Activated naive CD4-positive, alpha-beta T cell treated with anti-CD3 and anti-CD28 coated beads, Interleukin-2, amount 10 ng/mL, durations not matched to agents 7 days and 5 days (primary cell): ENCODE results near the gene SORCS2.

Experiments used
- CTCF ChIA-PET: fragments of 350-600 bp; sonication (Branson Sonifier 250); formaldehyde crosslinking; loops from one replicate; lab custom pipeline; 2021; ENCODE audit warnings: antibody characterized with exemption; lab: Charles Lee
- DNase-seq: peaks from one replicate; pipeline ENCODE4 v3.0.0-alpha.2; 2020
- H3K27ac Mint-ChIP-seq: one replicate; pipeline ENCODE4 v1.8.0; 2021; ENCODE audit warnings: mild to moderate bottlenecking, moderate library complexity, mixed read lengths
- H3K27me3 Mint-ChIP-seq: one replicate; pipeline ENCODE4 v1.8.0; 2021; ENCODE audit warnings: mild to moderate bottlenecking, mixed read lengths
- H3K36me3 Mint-ChIP-seq: one replicate; pipeline ENCODE4 v1.8.0; 2021; ENCODE audit warnings: mixed read lengths
- H3K4me1 Mint-ChIP-seq: one replicate; pipeline ENCODE4 v1.8.0; 2021; ENCODE audit warnings: mixed read lengths
- H3K4me3 Mint-ChIP-seq: one replicate; pipeline ENCODE4 v1.8.0; 2021; ENCODE audit warnings: mild to moderate bottlenecking, moderate library complexity, mixed read lengths
- H3K9me3 Mint-ChIP-seq: one replicate; pipeline ENCODE4 v1.8.0; 2021; ENCODE audit warnings: mixed read lengths

SORCS2 gene

GRCh38 chr4:7654550-7655445 lies 462.5 kb downstream of the SORCS2 start:
- peaks cover 12% of the 10 kb centered on the region for H3K27me3 Mint-ChIP-seq
- CTCF ChIA-PET, result interaction anchor here (1.0 kb wide), 1 partner anchor 8 kb away, joined by 3 read pairs; no protein-coding TSS in a partner anchor

DNA sequence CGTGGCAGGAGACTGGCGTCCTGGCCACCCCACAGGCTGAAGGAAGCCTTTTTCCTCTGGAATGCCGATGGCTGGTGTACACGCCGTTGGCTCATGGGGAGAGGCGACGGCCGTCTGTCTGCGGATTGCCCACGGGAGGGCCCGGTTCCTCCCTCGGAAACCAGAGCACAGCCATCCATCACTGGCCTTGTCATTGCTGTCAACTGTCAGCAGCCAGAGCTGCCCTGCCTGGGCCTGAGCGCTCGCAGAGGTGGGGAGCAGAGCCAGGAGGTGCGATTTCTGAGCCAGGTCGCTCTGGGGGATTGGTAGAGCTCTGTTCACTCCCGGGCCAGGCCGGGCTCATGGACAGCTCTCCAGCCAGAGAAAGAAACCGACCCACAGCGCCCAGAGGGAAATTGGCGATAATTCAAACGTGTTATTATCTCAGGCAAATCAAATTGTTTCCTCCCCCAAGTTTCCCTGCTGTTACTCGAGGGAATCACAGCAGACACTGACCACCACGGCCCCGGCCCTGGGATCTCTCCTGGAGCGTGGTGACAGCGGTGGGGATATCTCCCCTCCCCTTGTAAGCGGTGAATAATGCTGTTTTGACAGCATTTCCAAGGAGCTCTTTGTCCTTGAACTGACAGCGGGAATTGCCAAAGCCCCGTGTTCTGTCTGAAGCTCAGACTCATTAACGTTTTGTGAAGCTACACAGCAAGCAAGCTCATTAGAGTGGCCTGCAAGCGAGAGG lies 463.3 kb downstream of the SORCS2 start:
- Mint-ChIP-seq H3K4me1 (peaks cover 12% of the 10 kb centered on the region), H3K27me3 (peaks cover 12% of the 10 kb centered on the region), H3K4me3 (no peak overlapping the region), H3K9me3 (no peaks in the 10 kb centered on the region), H3K36me3 (no peaks in the 10 kb centered on the region), H3K27ac (no peak overlapping the region)
- CTCF ChIA-PET, result interaction anchor here (1.0 kb wide), 1 partner anchor 9 kb away, joined by 3 read pairs; no protein-coding TSS in a partner anchor
- no peak for DNase-seq

More at GRCh38 chr4:7654550-7655445, 462.5 kb downstream of the SORCS2 start:
- Mint-ChIP-seq H3K27ac (no peak overlapping the region), H3K9me3 (no peaks in the 10 kb centered on the region), H3K4me3 (no peak overlapping the region), H3K36me3 (no peaks in the 10 kb centered on the region), H3K4me1 (peaks cover 20% of the 10 kb centered on the region)
- DNase-seq, result no peak

- CTCF ChIA-PET, result interaction anchor here (1.0 kb wide), 1 partner anchor 10 kb away, joined by 3 read pairs; no protein-coding TSS in a partner anchor
- H3K27ac Mint-ChIP-seq, result no peak overlapping the region
- no peak for DNase-seq
- H3K36me3 Mint-ChIP-seq, result no peaks in the 10 kb centered on the region
- H3K27me3 Mint-ChIP-seq, result peaks cover 12% of the 10 kb centered on the region
- H3K4me1 Mint-ChIP-seq, result peaks cover 6% of the 10 kb centered on the region
- H3K4me3 Mint-ChIP-seq, result no peak overlapping the region
- H3K9me3 Mint-ChIP-seq, result no peaks in the 10 kb centered on the region
Observed at GRCh38 chr4:7656244-7656800, 464.0 kb downstream of the SORCS2 start.

- H3K4me1 Mint-ChIP-seq, result peaks cover 1% of the 10 kb centered on the region
- H3K27me3 Mint-ChIP-seq, result peaks cover 12% of the 10 kb centered on the region
- H3K36me3 Mint-ChIP-seq, result no peaks in the 10 kb centered on the region
- no peak overlapping the region for H3K27ac Mint-ChIP-seq
- no peak overlapping the region for H3K4me3 Mint-ChIP-seq
- CTCF ChIA-PET, result interaction anchor here (0.7 kb wide), 1 partner anchor 330 kb away, joined by 3 read pairs; no protein-coding TSS in a partner anchor
- H3K9me3 Mint-ChIP-seq, result no peaks in the 10 kb centered on the region
- no peak for DNase-seq
Observed at GRCh38 chr4:7657545-7658297, 465.4 kb downstream of the SORCS2 start.

- Mint-ChIP-seq H3K4me1 (no peaks in the 10 kb centered on the region), H3K36me3 (no peaks in the 10 kb centered on the region), H3K27ac (no peak overlapping the region), H3K9me3 (no peaks in the 10 kb centered on the region), H3K4me3 (no peak overlapping the region), H3K27me3 (peaks cover 12% of the 10 kb centered on the region)
- DNase-seq, result no peak
- CTCF ChIA-PET, result interaction anchor here (0.7 kb wide), 1 partner anchor 329 kb away, joined by 3 read pairs; no protein-coding TSS in a partner anchor
Observed at GRCh38 chr4:7658341-7659204, 466.2 kb downstream of the SORCS2 start.

GRCh38 chr4:7659429-7660175 lies 467.3 kb downstream of the SORCS2 start:
- Mint-ChIP-seq H3K27ac (no peak overlapping the region), H3K4me3 (no peak overlapping the region), H3K27me3 (peaks cover 12% of the 10 kb centered on the region), H3K9me3 (no peaks in the 10 kb centered on the region), H3K4me1 (no peaks in the 10 kb centered on the region), H3K36me3 (no peaks in the 10 kb centered on the region)
- DNase-seq, result no peak
- CTCF ChIA-PET, result no interaction called here

- no peaks in the 10 kb centered on the region for H3K9me3 Mint-ChIP-seq
- no peak overlapping the region for H3K27ac Mint-ChIP-seq
- no peak overlapping the region for H3K4me3 Mint-ChIP-seq
- no peak for DNase-seq
- no peaks in the 10 kb centered on the region for H3K4me1 Mint-ChIP-seq
- no peaks in the 10 kb centered on the region for H3K36me3 Mint-ChIP-seq
- peaks cover 5% of the 10 kb centered on the region for H3K27me3 Mint-ChIP-seq
- CTCF ChIA-PET, result interaction anchor here (0.9 kb wide), 1 partner anchor 9 kb away, joined by 4 read pairs; no protein-coding TSS in a partner anchor
Observed at GRCh38 chr4:7660176-7661039, 468.1 kb downstream of the SORCS2 start.

GRCh38 chr4:7661066-7661748 lies 468.9 kb downstream of the SORCS2 start:
- CTCF ChIA-PET, result interaction anchor here (0.9 kb wide), 1 partner anchor 10 kb away, joined by 4 read pairs; no protein-coding TSS in a partner anchor
- no peak for DNase-seq
- no peaks in the 10 kb centered on the region for H3K36me3 Mint-ChIP-seq
- peaks cover 3% of the 10 kb centered on the region for H3K27me3 Mint-ChIP-seq
- no peak overlapping the region for H3K4me3 Mint-ChIP-seq
- no peaks in the 10 kb centered on the region for H3K9me3 Mint-ChIP-seq
- H3K4me1 Mint-ChIP-seq, result no peaks in the 10 kb centered on the region
- H3K27ac Mint-ChIP-seq, result no peak overlapping the region

- Mint-ChIP-seq H3K36me3 (no peaks in the 10 kb centered on the region), H3K9me3 (no peaks in the 10 kb centered on the region), H3K4me1 (no peaks in the 10 kb centered on the region), H3K27ac (no peak overlapping the region), H3K27me3 (peaks cover 3% of the 10 kb centered on the region), H3K4me3 (no peak overlapping the region)
- CTCF ChIA-PET, result interaction anchor here (0.9 kb wide), 1 partner anchor 11 kb away, joined by 4 read pairs; no protein-coding TSS in a partner anchor
- no peak for DNase-seq
Observed at GRCh38 chr4:7661846-7662506, 469.6 kb downstream of the SORCS2 start.

- CTCF ChIA-PET, result no interaction called here
- no peak for DNase-seq
- H3K27ac Mint-ChIP-seq, result no peak overlapping the region
- no peaks in the 10 kb centered on the region for H3K36me3 Mint-ChIP-seq
- H3K27me3 Mint-ChIP-seq, result peaks cover 3% of the 10 kb centered on the region
- H3K9me3 Mint-ChIP-seq, result no peaks in the 10 kb centered on the region
- no peaks in the 10 kb centered on the region for H3K4me1 Mint-ChIP-seq
- no peak overlapping the region for H3K4me3 Mint-ChIP-seq
Observed at GRCh38 chr4:7662507-7662846, 470.1 kb downstream of the SORCS2 start.

GRCh38 chr4:7663075-7663541 lies 470.8 kb downstream of the SORCS2 start:
- CTCF ChIA-PET, result no interaction called here
- Mint-ChIP-seq H3K4me3 (no peak overlapping the region), H3K9me3 (no peaks in the 10 kb centered on the region), H3K36me3 (no peaks in the 10 kb centered on the region), H3K27me3 (peaks cover 3% of the 10 kb centered on the region), H3K27ac (no peak overlapping the region), H3K4me1 (no peaks in the 10 kb centered on the region)
- DNase-seq, result no peak
